Measurements from ENCODE around the gene RFT1.
"Not testable (repeated sequence)": the region's sequence is repeated elsewhere in the genome, so short reads cannot be mapped to it uniquely, and the experiment has no call there.

The RFT1 gene

GRCh38 chr3:53065841-53066480, 64.3 kb downstream of the RFT1 start:
- DNase-seq, result no peak

- no peak for DNase-seq
Observed at GRCh38 chr3:53062905-53063304, 67.3 kb downstream of the RFT1 start.

- DNase-seq, result no peak
Observed at GRCh38 chr3:53056442-53056841, 73.8 kb downstream of the RFT1 start.

GRCh38 chr3:53054233-53054632, 76.0 kb downstream of the RFT1 start:
- not testable (repeated sequence) for DNase-seq

- DNase-seq, result no peak
Observed at GRCh38 chr3:53051929-53052328, 78.3 kb downstream of the RFT1 start.

GRCh38 chr3:53049987-53050386, 80.2 kb downstream of the RFT1 start:
- DNase-seq, result no peak

GRCh38 chr3:53046171-53047170, 83.8 kb downstream of the RFT1 start:
- peak; percentile 80 for DNase-seq

GRCh38 chr3:53045518-53046170, 84.6 kb downstream of the RFT1 start, which contains the start of gene SFMBT1:
SFMBT1 (minus strand) TSS chr3:53046073; CDS start chr3:52969128, 76,945 bp downstream.
- DNase-seq, result peak; percentile 83

- peak; percentile 68 for DNase-seq
Observed at GRCh38 chr3:53044711-53045517, 85.3 kb downstream of the RFT1 start.

- no peak for DNase-seq
Observed at GRCh38 chr3:53044371-53044710, 85.9 kb downstream of the RFT1 start.

GRCh38 chr3:53043738-53044137, 86.5 kb downstream of the RFT1 start:
- no peak for DNase-seq

GRCh38 chr3:53042651-53043050, 87.6 kb downstream of the RFT1 start:
- no peak for DNase-seq

- no peak for DNase-seq
Observed at GRCh38 chr3:53040351-53040820, 89.8 kb downstream of the RFT1 start.

- DNase-seq, result no peak
Observed at GRCh38 chr3:53039376-53039752, 90.9 kb downstream of the RFT1 start.

- DNase-seq, result no peak
Observed at GRCh38 chr3:53038679-53039375, 91.4 kb downstream of the RFT1 start.
